NCI-H146 (cell line): Measurements from ENCODE around the gene DAZAP2.

Experiments used
- DNase-seq: peaks from one replicate; lab custom pipeline; 2025; lab: John Stamatoyannopoulos, UW

Gene DAZAP2, protein sequence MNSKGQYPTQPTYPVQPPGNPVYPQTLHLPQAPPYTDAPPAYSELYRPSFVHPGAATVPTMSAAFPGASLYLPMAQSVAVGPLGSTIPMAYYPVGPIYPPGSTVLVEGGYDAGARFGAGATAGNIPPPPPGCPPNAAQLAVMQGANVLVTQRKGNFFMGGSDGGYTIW

DNA sequence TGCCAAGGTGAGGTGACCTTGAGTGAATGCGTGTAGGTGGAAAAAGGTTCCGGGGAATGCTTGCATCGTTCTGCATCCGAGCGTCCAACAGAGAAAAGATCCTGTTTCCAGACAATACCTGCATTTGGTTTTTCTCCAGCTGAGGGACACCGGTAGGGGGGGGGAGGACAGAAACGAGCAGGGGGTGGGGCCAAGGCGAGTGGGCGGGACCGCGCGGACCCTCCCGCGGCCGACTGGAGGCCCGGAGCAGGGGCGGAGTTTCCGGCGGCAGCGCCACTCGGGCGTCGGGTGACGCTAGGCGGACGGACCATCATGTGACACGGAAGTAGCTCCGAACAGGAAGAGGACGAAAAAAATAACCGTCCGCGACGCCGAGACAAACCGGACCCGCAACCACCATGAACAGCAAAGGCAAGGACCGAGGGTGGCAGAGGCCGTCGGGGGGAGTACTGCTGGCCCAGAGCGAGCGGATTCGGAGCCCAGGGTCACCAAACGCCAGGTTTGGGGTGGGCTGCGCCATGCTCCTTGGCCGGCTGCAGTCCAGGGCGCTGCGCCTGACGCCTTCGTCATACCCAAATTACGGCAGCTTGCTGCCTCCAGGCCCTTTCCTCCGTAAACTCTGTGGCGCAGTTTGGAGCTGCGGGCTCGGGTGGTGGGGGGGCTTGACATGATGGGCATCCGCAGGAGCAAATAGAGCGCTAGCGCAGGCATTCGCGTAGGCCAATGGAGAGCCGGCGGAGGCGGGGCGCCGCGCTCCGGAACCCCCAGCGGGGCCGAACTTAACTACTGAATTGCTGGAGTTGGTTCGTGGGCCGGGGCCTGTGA, at the start of gene DAZAP2:
Gene DAZAP2, plus strand, starts transcription at position 317 of the 825 bp plus-strand sequence. Its CDS starts 82 bp downstream, at position 399.
- DNase-seq: peak; percentile 98

DNA sequence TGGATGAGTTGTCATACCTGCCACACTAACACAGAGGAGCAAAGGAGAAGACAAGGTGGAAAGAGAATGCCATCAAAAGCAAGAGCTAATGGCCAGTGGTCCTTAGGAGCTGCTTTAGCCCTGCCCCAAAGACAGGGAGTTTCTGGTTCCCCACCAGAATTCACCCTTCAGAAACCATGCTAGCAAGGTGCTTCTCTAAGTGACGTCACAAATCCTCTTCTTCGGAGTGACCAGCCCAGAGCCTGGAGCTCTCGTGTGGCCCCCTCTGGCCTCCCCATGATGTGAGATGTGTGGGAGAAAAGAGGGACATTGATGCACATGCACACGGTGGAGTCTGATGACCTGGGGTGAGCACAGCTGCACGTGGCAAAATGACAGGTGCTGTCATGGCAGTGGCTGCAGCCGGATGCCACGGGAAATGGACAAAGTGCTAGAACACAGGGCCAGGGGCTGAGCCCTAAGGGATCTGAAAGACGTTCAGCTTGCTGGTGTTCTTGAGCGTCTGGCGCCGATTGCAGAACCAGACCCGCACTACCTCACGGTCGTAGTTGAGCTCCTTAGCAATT, 48.8 kb upstream of the DAZAP2 start:
- DNase-seq: no peak

DNA sequence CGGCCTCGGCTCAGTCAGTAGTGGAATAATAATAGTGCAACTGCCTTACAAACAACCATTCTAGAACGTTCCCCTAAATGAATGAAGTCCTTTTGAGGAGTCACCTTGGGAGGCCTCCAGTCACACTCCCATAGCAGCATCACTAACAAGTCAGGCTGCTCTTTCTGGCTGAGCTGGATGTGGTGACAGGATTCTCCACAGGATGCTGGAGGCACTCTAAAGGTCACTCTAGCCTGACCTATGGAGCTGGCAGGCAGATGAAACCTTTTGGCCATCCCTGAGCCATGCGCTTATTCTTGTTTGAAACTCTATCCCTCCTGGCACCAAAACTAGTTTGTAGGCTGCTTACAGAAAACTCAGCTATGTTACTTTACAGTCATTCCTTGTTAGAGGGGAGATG, 47.8 kb upstream of the DAZAP2 start:
- no peak for DNase-seq

DNA sequence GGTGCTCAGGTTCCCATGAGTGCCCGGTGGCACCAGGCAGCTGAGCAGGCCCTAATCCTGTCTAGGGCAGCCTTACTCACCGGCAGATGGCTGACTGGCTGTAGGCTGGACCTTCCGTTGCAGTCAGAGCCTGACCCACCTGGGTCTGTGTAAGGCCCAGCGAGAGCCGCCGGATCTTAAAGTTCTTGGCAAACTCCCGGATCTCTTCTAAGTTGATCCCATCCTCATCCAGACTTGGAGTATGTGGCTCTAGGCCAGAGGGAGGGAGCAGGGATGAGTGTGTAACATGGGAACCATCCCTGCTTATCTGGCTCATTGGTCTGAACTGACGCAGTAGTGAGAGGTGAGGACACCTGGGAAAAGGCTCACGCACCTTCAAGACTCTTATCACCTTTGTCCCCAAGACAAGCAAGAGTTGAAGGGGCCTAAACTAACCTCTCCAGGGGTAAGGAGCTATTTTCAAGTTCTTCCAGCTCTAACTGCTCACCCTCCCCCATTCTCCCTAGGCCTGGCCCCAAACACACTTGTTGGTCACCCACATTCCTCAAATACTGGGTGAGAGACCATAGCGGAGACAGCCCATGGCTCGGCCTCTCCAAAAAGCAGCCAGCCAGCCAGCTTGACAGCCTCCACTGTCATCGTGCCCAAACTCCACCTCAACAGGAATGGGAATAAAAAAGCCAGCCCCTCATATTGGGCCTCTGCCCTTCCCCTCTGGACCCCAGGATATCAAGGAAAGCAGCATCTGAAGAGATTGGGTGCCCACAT, 46.9 kb upstream of the DAZAP2 start:
- DNase-seq: no peak

DNA sequence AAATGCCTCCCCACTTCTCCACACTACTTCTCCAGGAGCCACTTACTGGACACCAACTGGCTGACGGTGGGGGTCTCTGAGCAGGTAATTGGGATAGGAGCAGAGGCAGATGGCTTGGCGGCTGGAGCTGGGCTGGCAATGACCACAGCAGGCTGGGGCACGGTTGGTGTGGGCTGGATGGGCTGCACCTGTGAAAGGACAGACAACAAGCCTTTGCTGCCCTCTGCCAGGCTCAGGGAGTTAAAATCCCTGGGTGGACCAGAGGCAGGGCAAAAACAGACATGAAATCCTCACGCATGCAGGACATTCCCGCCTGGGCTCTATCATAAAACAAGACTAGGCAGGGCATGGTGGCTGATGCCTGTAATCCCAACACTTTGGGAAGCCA, 46.3 kb upstream of the DAZAP2 start:
- no peak for DNase-seq

DNA sequence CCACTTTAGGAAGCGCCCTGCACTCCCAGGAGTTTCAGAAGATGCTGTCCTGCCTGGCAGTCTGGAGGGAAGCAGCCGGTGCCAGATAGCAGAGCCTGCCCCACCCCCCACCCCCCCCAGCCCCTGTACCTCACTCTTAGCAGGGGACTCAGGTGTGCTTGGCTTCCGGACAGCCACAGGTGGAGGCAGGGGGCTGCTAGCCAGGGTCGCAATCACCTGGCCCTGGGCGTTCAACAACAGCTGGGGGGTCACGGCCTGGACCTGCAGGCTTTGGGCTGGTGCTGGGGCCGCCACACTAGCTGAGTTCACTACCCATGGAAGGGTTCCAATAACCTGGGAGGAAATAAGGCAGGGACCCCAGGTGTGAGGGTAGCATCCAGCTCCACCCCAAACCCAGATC, 42.8 kb upstream of the DAZAP2 start:
- DNase-seq: no peak

DNA sequence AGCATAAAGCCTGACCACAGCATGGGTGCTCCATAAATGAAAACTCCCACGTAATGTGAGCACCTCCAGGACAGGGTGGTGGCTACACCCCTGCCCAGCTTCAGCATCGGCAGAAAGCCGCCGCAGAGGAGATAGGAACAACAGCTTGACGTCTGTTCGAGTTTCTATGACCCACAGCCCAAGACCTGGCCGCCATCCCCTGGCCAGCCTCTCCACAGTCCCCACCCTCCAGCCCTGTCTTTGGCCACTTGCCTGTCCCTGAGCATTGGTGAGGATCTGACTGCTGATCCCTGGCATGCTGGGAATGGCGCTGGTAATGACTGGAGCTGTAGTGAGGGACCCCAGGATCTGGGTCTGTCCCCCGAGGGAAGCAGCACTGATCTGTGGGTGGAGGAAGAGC, 42.1 kb upstream of the DAZAP2 start:
- no peak for DNase-seq

DNA sequence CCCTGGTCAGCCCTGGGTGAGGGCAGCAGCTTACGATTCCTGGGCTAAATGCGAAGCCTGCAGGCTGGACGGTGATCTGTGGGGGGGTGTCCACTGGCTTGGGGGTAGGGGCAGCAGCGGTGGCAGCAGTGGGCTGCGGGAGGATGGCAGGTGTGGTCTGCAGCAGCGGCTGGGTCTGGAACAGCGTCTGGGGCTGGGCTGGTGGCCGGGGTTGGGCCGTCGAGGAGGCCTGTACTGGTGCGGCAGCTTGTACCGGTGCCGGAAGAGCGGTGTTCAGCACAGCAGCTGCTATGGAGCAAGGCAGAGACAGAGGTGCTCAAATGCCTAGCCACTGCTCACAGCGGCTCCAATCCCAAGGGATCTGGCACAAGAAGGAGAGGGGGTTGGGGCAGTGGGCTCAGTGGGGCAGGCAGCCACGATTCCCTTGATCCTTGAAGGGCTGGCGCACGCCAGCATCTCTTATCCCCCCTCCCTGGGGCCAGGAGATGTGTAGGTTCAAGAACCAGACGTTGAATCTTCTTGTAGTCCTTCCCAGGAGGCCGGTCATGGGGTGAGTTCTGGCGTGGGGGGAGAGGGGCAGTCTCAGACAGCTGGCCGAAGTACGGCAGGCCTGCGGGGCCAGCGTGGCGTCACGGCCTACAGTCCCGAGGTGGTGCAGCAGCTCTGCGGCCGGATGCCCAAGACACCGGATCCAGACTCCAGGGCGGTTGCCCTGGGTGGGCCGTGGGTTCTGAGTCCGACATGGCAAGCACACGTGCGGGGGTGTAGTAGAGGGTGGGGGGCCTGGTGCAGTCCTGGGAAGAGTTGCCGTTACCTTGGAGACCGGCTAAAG, 40.7 kb upstream of the DAZAP2 start:
- DNase-seq: no peak

DNA sequence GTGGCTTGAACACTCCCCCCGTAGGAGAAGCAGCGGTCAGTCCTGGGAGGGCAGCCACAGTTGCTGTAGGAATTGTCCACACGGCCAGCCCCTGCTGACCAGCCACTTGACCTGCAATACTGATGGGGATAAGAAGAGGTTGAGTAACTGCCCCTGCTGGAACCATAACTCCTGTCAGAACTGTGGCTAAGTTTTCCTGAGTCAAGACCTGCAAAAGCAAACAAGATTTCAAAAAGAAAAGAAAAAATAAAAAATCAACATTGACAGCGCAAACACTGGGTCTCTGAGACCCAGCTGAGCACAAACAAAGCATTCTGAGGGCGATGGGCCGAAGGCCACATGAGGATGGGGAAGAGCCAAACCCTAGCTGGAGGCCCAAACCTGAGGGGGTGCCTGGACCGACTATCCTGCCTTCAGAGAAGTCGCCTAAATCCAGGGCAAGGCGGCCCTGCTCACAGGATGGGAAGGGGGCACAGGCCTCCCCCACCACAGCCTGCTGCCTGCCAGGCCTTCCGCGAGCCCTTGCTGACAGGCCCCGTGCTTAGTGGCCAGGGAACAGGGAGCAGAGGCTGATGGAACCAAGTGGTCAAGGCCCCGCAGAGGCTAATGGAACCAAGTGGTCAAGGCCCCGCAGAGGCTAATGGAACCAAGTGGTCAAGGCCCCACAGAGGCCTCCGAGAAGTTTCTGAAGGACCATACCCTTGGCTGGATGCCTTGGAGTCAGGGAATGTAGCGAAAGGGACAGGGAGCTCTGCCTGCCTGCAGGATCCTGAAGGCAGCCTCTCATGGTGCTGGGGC, 39.9 kb upstream of the DAZAP2 start:
- DNase-seq: no peak

DNA sequence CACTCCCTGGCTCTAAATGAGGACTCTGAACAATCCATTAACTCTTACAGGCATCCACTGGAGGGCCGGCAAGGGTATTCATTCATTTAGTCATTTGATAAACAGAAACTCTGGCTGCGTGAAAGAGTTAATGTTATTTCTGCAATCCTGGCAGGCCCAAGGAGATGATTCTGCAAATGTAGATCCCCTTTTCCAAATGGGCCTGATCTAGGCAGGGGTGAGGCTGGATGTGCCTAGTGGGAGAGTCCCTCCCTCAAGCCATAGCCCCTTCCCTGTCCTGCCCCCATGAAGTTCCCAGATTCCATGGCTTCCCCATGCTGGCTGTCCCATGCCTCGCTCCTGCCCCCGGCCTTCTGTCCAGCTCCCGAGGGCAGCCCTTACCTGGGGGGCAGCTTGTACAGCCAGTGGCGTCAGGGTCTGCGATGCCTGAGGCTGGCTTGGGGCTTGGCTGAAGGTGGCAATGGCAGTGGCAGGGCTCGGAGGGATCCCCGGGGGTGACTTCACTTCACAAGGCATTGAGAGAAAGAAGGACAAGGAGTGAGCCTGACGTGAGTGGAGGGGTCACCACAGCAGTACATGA, 39.2 kb upstream of the DAZAP2 start:
- no peak for DNase-seq

DNA sequence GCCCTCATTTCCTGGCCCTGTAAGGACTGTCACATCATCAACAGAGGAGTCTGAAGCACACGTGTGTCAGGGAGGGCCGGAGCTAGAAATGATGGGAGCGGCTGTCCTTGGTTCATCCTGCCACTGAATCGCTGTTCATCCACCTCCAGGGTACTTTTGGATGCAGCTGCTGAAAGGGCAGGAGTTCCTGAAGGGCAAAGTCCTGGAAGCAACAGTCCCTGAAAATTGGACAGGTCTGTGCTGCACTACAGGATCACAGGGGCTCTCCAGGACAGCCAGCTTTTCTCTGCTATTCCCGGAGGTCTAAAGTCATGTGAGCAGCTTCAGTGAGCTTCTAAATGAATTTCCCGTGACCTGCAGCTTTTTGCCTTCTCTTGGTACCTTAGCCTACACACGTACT, 38.5 kb upstream of the DAZAP2 start:
- no peak for DNase-seq

DNA sequence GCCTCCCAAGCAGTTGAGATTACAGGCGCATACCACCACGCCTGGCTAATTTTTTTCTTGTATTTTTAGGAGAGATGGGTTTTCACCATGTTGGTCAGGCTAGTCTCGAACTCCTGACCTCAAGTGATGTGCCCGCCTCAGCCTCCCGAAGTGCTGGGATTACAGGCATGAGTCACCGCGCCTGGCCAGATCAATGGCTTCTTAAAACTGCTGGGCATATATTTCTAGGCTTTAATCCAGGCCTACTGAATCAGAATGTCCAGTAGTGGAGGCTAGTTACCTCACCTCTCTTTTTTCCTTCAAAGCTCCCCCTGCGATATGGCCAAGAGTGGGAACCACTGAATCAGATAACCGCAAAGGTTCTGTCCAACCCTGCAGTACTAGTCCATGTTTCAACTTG, 37.8 kb upstream of the DAZAP2 start:
- no peak for DNase-seq

DNA sequence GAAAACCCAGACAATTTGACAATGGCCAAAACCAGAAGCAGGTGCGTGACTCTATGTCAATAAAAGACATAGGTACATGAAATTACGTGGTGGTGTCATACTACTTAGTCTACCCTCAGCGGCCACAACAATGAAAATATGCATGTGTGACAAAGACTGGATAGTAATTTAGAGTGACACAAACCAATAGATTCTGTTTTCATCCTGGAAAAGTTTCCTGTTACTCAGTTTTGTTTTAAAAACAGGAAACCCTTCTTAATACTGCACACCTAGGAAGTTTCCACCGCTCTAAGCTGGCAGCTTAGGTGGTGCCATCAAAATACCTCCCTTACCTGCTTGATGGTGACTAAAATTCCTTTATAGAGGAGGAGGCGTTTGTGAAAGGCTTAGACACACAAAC, 35.9 kb upstream of the DAZAP2 start:
- peak; percentile 12 for DNase-seq

DNA sequence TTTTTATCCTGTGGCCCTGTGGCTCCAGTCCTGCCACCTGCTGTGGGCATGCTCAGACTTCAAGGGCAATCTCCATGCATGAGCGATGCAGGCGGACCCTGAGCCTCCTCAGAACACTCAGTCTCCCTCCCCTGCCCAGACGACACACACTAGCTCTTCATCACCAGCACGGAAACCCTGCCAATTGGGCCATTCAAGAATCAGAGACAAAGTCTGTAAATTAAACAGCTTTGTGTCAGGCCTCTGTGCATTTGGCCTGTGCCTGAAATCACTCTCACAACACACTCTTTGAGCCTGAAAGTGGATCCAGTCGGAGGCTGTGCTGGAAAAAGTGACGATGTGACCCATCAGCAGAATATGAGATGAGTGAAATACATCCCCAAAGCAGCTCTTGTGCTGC, 33.3 kb upstream of the DAZAP2 start:
- DNase-seq: no peak

DNA sequence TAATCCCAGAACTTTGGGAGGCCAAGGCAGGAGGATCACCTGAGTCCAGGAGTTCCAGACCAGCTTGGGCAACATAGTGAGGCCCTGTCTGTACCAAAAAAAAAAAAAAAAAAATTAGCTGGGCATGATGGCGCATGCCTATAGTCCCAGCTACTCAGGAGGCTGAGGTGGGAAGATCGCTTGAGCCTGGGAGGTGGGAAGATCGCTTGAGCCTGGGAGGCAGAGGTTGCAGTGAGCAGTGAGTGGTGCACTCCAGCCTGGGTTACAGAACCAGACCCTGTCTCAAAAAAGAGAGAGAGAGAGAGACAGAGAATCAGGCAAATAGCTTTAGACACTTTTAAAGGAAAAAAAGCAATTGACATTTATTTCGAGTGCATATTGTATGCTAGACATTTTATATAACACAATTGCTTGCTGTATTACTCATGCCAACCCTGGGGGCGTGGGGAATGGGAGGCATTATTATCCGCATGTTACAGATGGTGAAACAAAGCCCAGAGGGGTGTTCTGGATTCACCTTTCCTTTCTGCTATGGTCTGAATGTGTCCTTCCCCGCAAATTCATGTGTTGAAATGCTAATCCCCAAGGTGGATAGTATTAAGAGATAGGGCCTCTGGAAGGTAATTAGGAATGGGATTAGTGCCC, 30.5 kb upstream of the DAZAP2 start:
- no peak for DNase-seq

DNA sequence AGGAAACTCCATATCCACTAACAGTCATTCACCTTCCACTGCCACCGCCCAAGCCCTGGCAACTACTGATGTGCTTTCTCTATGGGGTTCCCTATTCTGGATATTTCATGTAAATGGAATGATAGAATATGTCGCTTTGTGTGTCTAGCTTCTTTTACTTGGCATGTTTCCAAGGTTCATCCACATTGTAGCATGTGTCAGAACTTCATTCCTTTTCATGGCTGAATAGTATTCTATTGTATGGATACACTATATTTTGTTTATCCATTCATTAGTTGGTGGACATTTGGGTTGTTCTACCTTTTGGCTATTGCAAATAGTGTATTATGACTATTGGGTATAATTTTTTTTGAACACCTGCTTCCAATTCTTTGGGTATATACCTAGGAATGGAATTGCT, 29.4 kb upstream of the DAZAP2 start:
- no peak for DNase-seq

DNA sequence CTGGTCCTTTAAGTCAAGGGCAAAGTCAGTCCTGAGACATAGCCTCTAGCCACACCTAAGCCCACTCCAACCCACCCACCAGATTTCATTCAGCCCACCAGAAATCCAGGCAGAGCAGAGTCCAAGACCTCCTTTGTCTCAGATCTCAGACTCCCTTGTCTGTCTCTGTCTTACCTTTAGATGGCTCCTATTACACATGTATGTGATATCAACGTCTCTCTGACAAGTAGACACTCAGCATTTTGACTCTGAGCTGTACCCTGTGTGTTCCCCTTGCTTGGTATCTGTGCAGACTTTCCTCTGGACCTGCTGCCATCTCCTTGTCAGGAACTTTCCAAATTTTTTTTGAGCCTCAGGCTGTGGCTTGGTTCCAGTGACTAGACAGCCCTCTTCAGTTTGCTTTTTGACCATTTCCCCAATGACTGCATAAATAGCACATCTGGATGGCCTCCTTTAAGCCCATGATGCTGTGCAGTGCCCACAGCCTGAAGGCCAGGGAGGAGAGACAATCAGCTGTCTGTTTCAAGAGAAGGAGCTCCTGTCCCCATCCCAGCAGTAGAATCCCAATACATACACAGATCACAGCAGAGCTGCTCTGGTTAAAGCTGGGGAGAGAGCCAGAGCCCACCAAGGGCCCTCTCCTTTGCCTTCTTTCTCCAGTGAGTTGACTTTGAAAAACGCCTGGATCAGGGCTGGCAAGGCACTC, 27.8 kb upstream of the DAZAP2 start:
- DNase-seq: no peak

DNA sequence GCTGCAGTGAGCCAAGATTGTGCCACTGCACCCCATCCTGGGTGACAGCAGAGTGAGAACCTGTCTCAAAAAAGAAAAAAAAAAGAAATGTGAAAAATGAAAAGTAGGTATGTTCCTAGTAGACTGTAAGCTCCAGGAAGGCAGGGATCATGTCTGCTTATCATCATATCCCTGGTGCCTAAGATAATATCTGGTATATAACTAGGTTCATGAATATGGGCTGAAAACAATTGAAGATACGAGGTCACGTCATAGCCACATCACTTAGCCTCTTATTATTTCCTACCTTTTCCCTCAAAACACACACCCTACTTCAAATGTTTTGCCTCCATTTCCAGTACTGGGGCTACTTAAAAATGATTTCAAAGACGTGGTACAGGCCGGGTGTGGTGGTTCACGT, 23.7 kb upstream of the DAZAP2 start:
- no peak for DNase-seq

DNA sequence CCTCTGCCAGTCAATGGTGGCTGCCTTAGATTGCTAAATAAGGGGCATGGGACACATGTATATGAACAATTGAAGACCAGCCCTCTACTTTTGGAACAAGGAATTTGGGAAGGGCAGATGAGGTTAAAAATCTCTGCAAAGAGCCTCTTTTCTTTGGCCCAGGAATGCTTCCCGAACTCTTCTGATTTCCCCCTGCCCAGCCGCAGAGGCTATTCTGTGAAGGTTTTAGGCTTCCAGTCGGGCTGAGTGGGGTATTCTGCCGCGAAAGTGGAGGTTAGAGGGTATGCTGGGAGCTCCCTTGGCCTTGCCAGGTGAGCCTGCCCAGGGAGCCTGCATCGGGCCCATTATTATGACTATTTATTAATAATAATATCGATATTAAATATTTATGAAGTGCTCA, 22.0 kb upstream of the DAZAP2 start:
- no peak for DNase-seq
